Vagina (tissue), 2 donors: ENCODE data around the gene PAN2.

Experiments used
- CTCF ChIP-seq, 3 experiments: fragments of 450-650 bp in 2 of 3; fragments of 200-600 bp in 1 of 3; sonication (generic) in 1 of 3; IDR thresholded peaks; one replicate each; pipeline ENCODE4 v1.5.1; 2017 to 2019; ENCODE audit warnings: antibody characterized with exemption in 3 of 3, mild to moderate bottlenecking in 2 of 3, moderate library complexity in 2 of 3
- POLR2A ChIP-seq, 2 donors: fragments of 450-650 bp; IDR thresholded peaks; one replicate each; pipeline ENCODE4 v1.6.1; 2017; ENCODE audit warnings: antibody characterized with exemption in 2 of 2, mild to moderate bottlenecking in 2 of 2, moderate library complexity in 2 of 2
- POLR2AphosphoS5 ChIP-seq, 2 donors: sonication (generic); formaldehyde crosslinking; IDR thresholded peaks; one replicate each; pipeline ENCODE4 v1.9.0; 2017; ENCODE audit warnings: antibody characterized with exemption in 2 of 2, mild to moderate bottlenecking in 2 of 2, low read depth in 1 of 2; ENCODE audit not compliant: insufficient read depth in 1 of 2

GRCh38 chr12:56366948-56367347 is 33.1 kb upstream of the PAN2 start:
- TF ChIP-seq CTCF (IDR thresholded peaks at IDR 0.05): no peak
- TF ChIP-seq POLR2A (IDR thresholded peaks at IDR 0.05): no peak
- no peak for TF ChIP-seq POLR2AphosphoS5 (IDR thresholded peaks at IDR 0.05; ENCODE audit: insufficient read depth in 1 of 2, low read depth in 1 of 2)
